Body of pancreas (tissue), 4 donors: ENCODE data around the gene PDE4A. TPM values are rescaled to one million over a fixed set of nuclear protein-coding genes. Genes with fewer than 3 reads are reported as not detected.

Source experiments
- ATAC-seq: fragments of 150-250 bp; one replicate; pipeline ENCODE4 v1.9.1; 2016
- DNase-seq, 4 donors: peaks; one replicate each; pipeline ENCODE4 v3.0.0-alpha.2; 2019
- H3K27ac ChIP-seq, 4 donors: fragments of 200-600 bp; sonication (generic); 1 replicate in 3 of 4; 2 replicates in 1 of 4; pipeline versions ENCODE4 v1.5.1 to v1.6.1; 2016 to 2019; ENCODE audit warnings: mild to moderate bottlenecking in 1 of 4, mixed read lengths in 1 of 4, moderate library complexity in 1 of 4
- H3K27me3 ChIP-seq, 2 donors: fragments of 200-600 bp; sonication (generic); one replicate each; pipeline ENCODE4 v1.6.0; 2016; ENCODE audit warnings: mild to moderate bottlenecking in 1 of 2
- H3K36me3 ChIP-seq, 2 donors: fragments of 200-600 bp; sonication (generic); replicated peaks in 1 of 2; 2 replicates each; pipeline ENCODE4 v1.5.1; 2016; ENCODE audit warnings: low read depth in 2 of 2; ENCODE audit not compliant: insufficient read depth in 1 of 2
- H3K4me1 ChIP-seq: fragments of 200-600 bp; sonication (generic); one replicate; pipeline ENCODE4 v1.6.0; 2016
- H3K4me3 ChIP-seq, 2 donors: fragments of 200-600 bp; sonication (generic); 1 replicate in 1 of 2; 2 replicates in 1 of 2; pipeline ENCODE4 v1.5.1; 2016 to 2019
- H3K9me3 ChIP-seq, 3 donors: fragments of 200-600 bp; sonication (generic); 1 replicate in 2 of 3; 2 replicates in 1 of 3; pipeline ENCODE4 v1.5.1; 2016
- POLR2A ChIP-seq, 3 donors: fragments of 450-650 bp; IDR thresholded peaks; one replicate each; pipeline ENCODE4 v1.6.1; 2016; ENCODE audit warnings: antibody characterized with exemption in 3 of 3, mild to moderate bottlenecking in 2 of 3
- WGBS, 2 donors: methylation state at CpG; one replicate each; pipeline ENCODE4 v1.1.5; 2017; 5-methylcytosine and 5-hydroxymethylcytosine counted together
- intact Hi-C: fragments of 100-400 bp; cut with DNase I; formaldehyde crosslinking; loops from one replicate; pipeline ENCODE4 v1.15.1; 2023
- total RNA-seq, 2 donors: library from RNA; depleted of rRNA; stranded (reverse); fragments of >200 nt; gene quantifications; one replicate each; pipeline ENCODE4 v1.1.0, GENCODE V29; 2016
- TF ChIP-seq, protein P1 (sequence below), 7 experiments: fragments of 450-650 bp in 4 of 7; fragments of 200-600 bp in 3 of 7; sonication (generic) in 3 of 7; IDR thresholded peaks; one replicate each; pipeline ENCODE4 v1.5.1; 2016 to 2019; ENCODE audit warnings: antibody characterized with exemption in 7 of 7

The PDE4A gene
- total RNA-seq, 2 donors from 2014 or later, result 8.8 to 17.1 TPM

DNA sequence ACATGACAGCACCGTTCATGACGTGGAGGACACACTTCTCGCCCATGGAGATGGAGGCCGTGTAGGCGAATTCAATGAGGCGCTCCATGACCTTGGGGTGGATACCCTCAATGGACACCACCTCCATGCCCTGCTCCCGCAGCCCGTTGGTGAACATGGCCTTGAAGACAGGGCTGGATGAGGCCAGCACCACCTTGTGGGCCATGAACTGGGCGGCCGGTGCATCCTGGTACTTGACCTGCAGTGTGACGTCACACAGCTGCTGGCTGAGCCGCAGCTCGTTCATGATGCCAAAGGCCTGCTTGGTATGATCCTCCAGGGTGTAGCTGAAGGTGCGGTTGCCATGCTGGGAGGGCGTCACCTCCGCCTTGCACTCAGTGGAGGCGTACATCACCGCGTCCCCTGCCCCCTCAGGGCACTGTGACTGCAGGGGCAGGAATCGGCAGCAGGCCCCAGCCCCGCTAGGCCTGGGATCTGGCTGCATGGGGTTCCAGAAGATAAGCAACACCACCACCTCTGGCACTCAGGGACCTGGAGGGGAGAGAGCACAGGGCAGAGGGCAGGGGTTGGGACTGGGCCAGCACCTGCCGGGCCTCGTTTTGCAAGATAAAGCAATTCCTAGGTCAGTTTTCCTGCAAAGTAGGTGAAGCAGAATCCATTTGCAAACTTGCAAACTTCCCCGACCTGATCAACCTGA, 79.4 kb downstream of the PDE4A start:
- no peak overlapping the region for H3K4me3 ChIP-seq
- TF ChIP-seq POLR2A (IDR thresholded peaks at IDR 0.05), result no peak
- TF ChIP-seq, protein P1, sequence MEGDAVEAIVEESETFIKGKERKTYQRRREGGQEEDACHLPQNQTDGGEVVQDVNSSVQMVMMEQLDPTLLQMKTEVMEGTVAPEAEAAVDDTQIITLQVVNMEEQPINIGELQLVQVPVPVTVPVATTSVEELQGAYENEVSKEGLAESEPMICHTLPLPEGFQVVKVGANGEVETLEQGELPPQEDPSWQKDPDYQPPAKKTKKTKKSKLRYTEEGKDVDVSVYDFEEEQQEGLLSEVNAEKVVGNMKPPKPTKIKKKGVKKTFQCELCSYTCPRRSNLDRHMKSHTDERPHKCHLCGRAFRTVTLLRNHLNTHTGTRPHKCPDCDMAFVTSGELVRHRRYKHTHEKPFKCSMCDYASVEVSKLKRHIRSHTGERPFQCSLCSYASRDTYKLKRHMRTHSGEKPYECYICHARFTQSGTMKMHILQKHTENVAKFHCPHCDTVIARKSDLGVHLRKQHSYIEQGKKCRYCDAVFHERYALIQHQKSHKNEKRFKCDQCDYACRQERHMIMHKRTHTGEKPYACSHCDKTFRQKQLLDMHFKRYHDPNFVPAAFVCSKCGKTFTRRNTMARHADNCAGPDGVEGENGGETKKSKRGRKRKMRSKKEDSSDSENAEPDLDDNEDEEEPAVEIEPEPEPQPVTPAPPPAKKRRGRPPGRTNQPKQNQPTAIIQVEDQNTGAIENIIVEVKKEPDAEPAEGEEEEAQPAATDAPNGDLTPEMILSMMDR (IDR thresholded peaks at IDR 0.05), result no peak
- no peak overlapping the region for H3K27ac ChIP-seq
- intact Hi-C loops, result no loop called here
- peaks cover 8 to 12% of the 10 kb centered on the region in 2 donors for H3K36me3 ChIP-seq
- ATAC-seq (no peak), DNase-seq (no peak)
- H3K9me3 ChIP-seq, result no peaks in the 10 kb centered on the region
- peaks cover 40% of the 10 kb centered on the region for H3K4me1 ChIP-seq
- H3K27me3 ChIP-seq, result no peaks in the 10 kb centered on the region
- 67 to 89% methylated on average over 9 to 18 of the region's 24 CpGs for WGBS, 2 donors

DNA sequence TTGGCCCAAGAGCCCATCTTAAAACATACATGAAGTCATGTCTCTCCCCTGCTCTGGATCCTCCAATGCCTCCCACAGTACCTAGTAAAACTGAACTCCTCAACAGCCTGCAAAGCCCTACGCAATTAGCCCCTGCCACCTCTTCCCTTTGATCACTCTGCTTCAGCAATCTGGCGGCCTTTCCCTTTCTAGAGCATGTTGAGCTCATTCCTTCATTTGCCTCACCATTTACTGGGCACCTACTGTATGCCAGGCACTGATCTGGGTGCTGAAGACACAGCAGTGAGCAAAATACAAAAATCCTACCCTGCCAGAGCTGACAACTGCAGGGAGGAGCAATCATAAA, 79.9 kb downstream of the PDE4A start:
- Histone ChIP-seq H3K27ac (no peak overlapping the region), H3K27me3 (no peaks in the 10 kb centered on the region), H3K9me3 (no peaks in the 10 kb centered on the region), H3K4me3 (no peak overlapping the region), H3K4me1 (peaks cover 40% of the 10 kb centered on the region), H3K36me3 (peaks cover 5 to 9% of the 10 kb centered on the region in 2 donors)
- no peak for DNase-seq
- TF ChIP-seq POLR2A (IDR thresholded peaks at IDR 0.05), result no peak
- TF ChIP-seq, protein P1 (IDR thresholded peaks at IDR 0.05), result no peak
- ATAC-seq, result no peak
- WGBS, 2 donors, result 94 to 97% methylated on average over 2 of the region's 2 CpGs
- intact Hi-C loops, result no loop called here

DNA sequence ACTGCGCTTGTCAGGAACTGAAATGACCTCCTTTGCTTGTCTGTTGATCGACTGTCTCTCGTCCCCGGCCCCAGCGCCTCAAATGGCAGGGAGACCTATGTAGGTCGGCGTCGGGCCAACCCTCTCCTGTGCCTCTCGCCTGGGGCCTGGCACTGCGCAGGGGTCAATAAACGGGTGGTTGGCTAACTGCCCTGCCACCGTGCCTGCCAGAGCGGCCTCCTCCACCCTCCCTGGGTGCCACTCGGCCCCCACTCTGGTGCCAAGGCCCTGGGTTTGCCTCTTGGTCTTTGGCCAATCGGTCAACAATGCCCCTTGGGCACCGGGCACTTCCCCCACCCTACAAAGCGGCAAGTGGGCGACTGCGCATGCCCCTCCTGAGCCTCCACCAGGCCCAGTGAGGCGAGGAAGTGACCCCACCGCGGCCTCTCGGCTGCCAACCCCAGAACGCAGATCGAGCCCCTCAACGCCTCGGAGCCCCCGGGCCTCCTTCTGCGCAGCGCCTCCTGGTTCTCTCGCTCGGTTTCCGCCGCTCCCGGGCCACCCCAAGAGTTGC, 81.7 kb downstream of the PDE4A start:
- peak in 2 of 3 donors; percentile 81 to 83 for TF ChIP-seq POLR2A (IDR thresholded peaks at IDR 0.05)
- TF ChIP-seq, protein P1 (IDR thresholded peaks at IDR 0.05), result no peak
- H3K9me3 ChIP-seq, result no peaks in the 10 kb centered on the region
- peaks cover 45% of the 10 kb centered on the region for H3K4me1 ChIP-seq
- WGBS, 2 donors, result 0% methylated on average over 5 to 35 of the region's 35 CpGs
- DNase-seq (peak; percentile 95 to 100 (median 98)), ATAC-seq (peak; percentile 81)
- H3K4me3 ChIP-seq, result peak overlapping the region; percentile 72 to 73
- H3K27me3 ChIP-seq, result no peaks in the 10 kb centered on the region
- peak overlapping the region; percentile 95 to 99 (median 98) for H3K27ac ChIP-seq
- H3K36me3 ChIP-seq, result peaks cover 2 to 3% of the 10 kb centered on the region in 2 donors
- intact Hi-C loops, result no loop called here

DNA sequence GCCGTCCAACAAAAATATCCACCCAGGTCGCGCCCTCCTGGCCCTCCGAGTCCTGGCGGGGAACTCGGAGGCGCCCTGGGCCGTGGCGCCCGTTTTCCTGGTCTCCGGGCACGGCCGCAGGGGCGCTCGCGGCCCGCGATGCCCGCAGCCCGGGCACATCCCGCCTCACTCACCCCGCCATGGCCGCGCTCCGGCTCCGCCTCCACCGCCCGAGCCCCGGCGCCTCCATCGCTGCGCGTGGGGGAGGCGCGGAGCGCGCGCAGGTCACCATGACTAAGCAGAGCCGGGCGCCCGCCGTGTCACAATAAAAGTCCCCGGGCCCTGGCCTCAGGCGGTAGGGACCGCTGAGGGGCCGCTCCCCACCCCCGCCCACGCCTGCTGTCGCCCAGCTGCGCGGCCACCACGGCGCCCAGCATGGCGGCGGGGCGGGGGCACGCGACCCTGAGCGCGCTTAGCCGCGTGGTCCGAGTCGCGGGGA, 82.2 kb downstream of the PDE4A start:
- peak; percentile 90 for ATAC-seq

More for the DNA sequence above, 82.2 kb downstream of the PDE4A start:
- H3K9me3 ChIP-seq, result no peaks in the 10 kb centered on the region
- H3K4me3 ChIP-seq, result peak overlapping the region; percentile 72 to 73
- TF ChIP-seq, protein P1 (IDR thresholded peaks at IDR 0.05), result peak in 4 of 7 experiments; percentile 4 to 27 (median 19)
- peak; percentile 66 to 93 (median 75) for TF ChIP-seq POLR2A (IDR thresholded peaks at IDR 0.05)
- intact Hi-C loops, result no loop called here
- peaks cover 45% of the 10 kb centered on the region for H3K4me1 ChIP-seq
- 1% methylated on average over 51 of the region's 65 CpGs; no CpG with 5 or more reads in 1 of the 2 donors for WGBS, 2 donors
- peaks cover 2 to 3% of the 10 kb centered on the region in 2 donors for H3K36me3 ChIP-seq
- peak; percentile 95 to 97 (median 96) for DNase-seq
- peak overlapping the region; percentile 95 to 99 (median 98) for H3K27ac ChIP-seq
- H3K27me3 ChIP-seq, result no peaks in the 10 kb centered on the region
